LNCaP clone FGC (cell line): Measurements from ENCODE around the gene SAFB.

Experiments used
- DNase-seq: peaks from one replicate; pipeline ENCODE4 v3.0.0-alpha.2; 2011; ENCODE audit warnings: low read depth
- H3K4me3 ChIP-seq: 2 replicates; pipeline ENCODE4 v1.5.1; 2011; ENCODE audit warnings: mild to moderate bottlenecking, low read depth, low read length, control low read depth
- CTCF ChIP-seq: IDR thresholded peaks from 2 replicates; pipeline ENCODE4 v1.5.1; 2012; ENCODE audit warnings: mild to moderate bottlenecking; ENCODE audit not compliant: control insufficient read depth, insufficient read depth; ENCODE audit errors: extremely low read depth

The SAFB gene

GRCh38 chr19:5648464-5648863, 25.6 kb downstream of the SAFB start:
- DNase-seq, result no peak
- no peak overlapping the region for H3K4me3 ChIP-seq
- TF ChIP-seq CTCF, result no peak

- H3K4me3 ChIP-seq, result no peak overlapping the region
- no peak for TF ChIP-seq CTCF
- DNase-seq, result no peak
These were observed 28.5 kb downstream of the SAFB start for GRCh38 chr19:5651361-5651760.

- DNase-seq, result no peak
- TF ChIP-seq CTCF, result no peak
- no peak overlapping the region for H3K4me3 ChIP-seq
These were observed 29.4 kb downstream of the SAFB start for GRCh38 chr19:5652261-5652660.

GRCh38 chr19:5654931-5655330, 32.0 kb downstream of the SAFB start:
- H3K4me3 ChIP-seq, result no peak overlapping the region
- DNase-seq, result no peak
- no peak for TF ChIP-seq CTCF

GRCh38 chr19:5655412-5655811, 32.5 kb downstream of the SAFB start:
- no peak overlapping the region for H3K4me3 ChIP-seq
- no peak for DNase-seq
- no peak for TF ChIP-seq CTCF

GRCh38 chr19:5661483-5661882, 38.6 kb downstream of the SAFB start:
- no peak for DNase-seq
- no peak for TF ChIP-seq CTCF
- H3K4me3 ChIP-seq, result no peak overlapping the region

GRCh38 chr19:5663904-5664303, 41.0 kb downstream of the SAFB start:
- H3K4me3 ChIP-seq, result no peak overlapping the region
- DNase-seq, result no peak
- no peak for TF ChIP-seq CTCF
